ENCODE data around the gene HK1. TPM values are rescaled to one million over a fixed set of nuclear protein-coding genes. Genes with fewer than 3 reads are reported as not detected.

The HK1 gene
- total RNA-seq, 2 donors from 2014 or later, result 73.3 to 83.3 TPM

DNA sequence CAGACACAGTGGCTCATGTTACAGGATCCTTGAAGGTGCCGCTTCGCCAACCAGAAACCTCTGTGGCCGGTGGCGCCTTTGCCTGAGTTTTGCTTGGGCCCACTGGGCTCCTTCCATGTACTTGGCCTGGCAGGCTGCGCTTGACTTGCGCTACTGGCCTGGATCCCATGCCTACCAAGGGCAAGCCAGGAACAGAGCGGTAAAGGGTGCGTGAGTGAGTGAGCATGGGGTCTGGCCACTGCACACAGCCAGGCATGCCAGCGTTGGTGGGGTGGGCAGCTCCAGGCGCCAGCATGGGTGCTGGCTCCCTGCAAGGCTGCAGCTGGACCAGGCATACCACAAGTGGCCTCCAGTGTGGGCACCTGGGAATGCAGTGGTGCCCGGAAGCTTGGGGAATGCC is 156.6 kb downstream of the HK1 start:
- no peak overlapping the region for H3K4me3 ChIP-seq
- DNase-seq, result no peak
- TF ChIP-seq, protein P1, sequence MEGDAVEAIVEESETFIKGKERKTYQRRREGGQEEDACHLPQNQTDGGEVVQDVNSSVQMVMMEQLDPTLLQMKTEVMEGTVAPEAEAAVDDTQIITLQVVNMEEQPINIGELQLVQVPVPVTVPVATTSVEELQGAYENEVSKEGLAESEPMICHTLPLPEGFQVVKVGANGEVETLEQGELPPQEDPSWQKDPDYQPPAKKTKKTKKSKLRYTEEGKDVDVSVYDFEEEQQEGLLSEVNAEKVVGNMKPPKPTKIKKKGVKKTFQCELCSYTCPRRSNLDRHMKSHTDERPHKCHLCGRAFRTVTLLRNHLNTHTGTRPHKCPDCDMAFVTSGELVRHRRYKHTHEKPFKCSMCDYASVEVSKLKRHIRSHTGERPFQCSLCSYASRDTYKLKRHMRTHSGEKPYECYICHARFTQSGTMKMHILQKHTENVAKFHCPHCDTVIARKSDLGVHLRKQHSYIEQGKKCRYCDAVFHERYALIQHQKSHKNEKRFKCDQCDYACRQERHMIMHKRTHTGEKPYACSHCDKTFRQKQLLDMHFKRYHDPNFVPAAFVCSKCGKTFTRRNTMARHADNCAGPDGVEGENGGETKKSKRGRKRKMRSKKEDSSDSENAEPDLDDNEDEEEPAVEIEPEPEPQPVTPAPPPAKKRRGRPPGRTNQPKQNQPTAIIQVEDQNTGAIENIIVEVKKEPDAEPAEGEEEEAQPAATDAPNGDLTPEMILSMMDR (IDR thresholded peaks at IDR 0.05), result no peak

DNA sequence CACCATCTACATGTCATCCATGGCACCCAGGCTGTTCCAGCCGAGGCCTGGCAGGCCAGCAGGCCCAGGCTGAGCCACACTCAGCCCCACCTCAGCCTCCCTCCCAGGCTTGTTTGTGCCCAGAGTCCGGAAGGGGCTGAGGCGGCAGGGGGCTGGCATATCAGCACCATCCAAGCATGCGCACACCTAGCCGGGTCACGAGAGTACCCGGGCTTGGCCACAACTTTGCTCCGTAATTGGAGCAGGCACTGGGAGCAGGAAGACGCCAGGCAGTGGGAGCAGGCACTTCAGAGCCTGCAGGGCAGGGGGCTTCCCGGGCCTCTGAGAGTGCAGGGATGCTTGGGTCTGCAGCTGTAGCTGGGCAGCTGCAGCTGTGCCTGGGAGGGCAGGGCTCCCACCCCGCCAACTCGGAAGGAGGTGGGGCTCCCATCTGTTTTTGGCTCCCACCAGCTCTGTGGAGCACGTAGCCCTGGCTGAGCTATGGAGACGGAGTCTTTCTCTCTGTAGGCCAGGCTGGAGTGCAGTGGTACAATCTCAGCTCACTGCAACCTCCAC is 157.7 kb downstream of the HK1 start:
- Histone ChIP-seq H3K9ac (ENCODE audit: low read depth in 2 of 2, low read length in 2 of 2) (no peak overlapping the region), H3K4me3 (no peak overlapping the region), H3K9me3 (no peaks in the 10 kb centered on the region), H3K36me3 (no peaks in the 10 kb centered on the region), H3K4me1 (peaks cover 7% of the 10 kb centered on the region), H3K27me3 (no peaks in the 10 kb centered on the region), H3K27ac (no peak overlapping the region)
- TF ChIP-seq, protein P1 (IDR thresholded peaks at IDR 0.05), result no peak
- DNase-seq, result no peak
- intact Hi-C loops (cut with DNase I), result no loop called here

More for the DNA sequence above, 156.6 kb downstream of the HK1 start:
- Histone ChIP-seq H3K27ac (no peak overlapping the region), H3K4me1 (peaks cover 7% of the 10 kb centered on the region), H3K27me3 (no peaks in the 10 kb centered on the region), H3K36me3 (no peaks in the 10 kb centered on the region), H3K9me3 (no peaks in the 10 kb centered on the region), H3K9ac (ENCODE audit: low read depth in 2 of 2, low read length in 2 of 2) (no peak overlapping the region)
- intact Hi-C loops (cut with DNase I), result no loop called here

GRCh38 chr10:69437321-69438259 is 159.3 kb downstream of the HK1 start:
- Histone ChIP-seq H3K9me3 (no peaks in the 10 kb centered on the region), H3K27ac (peak overlapping the region; percentile 89), H3K27me3 (no peaks in the 10 kb centered on the region), H3K4me3 (no peak overlapping the region), H3K4me1 (peaks cover 7% of the 10 kb centered on the region), H3K36me3 (no peaks in the 10 kb centered on the region), H3K9ac (ENCODE audit: low read depth in 2 of 2, low read length in 2 of 2) (peak overlapping the region in 1 of 2 donors; percentile 71)
- intact Hi-C loops (cut with DNase I), result no loop called here
- TF ChIP-seq, protein P1 (IDR thresholded peaks at IDR 0.05), result no peak
- no peak for DNase-seq

DNA sequence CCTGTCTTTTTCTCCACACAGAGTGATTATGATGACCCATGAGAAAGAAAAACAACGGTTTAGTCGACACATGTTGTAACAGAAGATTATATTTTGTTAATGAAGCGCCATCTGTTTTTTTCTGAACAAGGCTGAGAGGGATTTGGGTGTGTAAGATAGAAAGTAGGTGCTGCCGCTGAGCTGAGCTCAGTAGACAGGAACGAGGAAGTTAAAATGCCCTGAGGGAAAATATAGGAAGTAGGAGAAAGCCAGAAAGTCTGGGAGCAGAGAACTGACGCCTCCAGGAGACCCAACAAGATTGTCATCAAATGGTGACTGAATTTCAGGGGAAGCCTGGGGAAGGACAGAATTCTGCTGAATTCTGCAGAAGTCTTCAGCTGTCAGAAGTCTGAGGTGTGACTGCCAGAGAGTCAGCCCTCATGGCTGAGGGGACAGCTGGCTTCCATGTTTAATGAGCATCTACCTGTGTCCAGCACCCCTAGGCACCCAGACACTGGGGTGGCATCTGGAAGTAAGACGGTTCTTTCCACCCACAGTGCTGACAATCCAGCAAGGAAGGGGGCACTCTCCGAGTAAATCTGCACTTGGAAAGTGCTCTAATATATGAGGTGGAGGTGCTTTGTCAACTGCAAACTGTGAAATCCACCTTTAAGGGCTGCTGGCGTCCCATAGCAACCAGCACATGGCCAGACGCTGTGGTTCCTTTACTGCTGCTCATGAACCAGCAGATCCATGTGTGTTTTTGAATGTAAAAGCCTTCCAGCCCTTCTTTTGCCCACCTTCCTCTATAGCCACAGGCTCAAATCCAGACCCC is 160.4 kb downstream of the HK1 start:
- intact Hi-C loops (cut with DNase I), result no loop called here

GRCh38 chr10:69439350-69439739 is 161.0 kb downstream of the HK1 start:
- H3K4me3 ChIP-seq, result no peak overlapping the region
- TF ChIP-seq, protein P1 (IDR thresholded peaks at IDR 0.05), result no peak
- peak; percentile 80 for DNase-seq
- H3K36me3 ChIP-seq, result no peaks in the 10 kb centered on the region
- H3K4me1 ChIP-seq, result peaks cover 7% of the 10 kb centered on the region
- H3K27me3 ChIP-seq, result no peaks in the 10 kb centered on the region
- intact Hi-C loops (cut with DNase I), result no loop called here
- peak overlapping the region; percentile 89 for H3K27ac ChIP-seq
- no peaks in the 10 kb centered on the region for H3K9me3 ChIP-seq
- peak overlapping the region in 1 of 2 donors; percentile 71 for H3K9ac ChIP-seq (ENCODE audit: low read depth in 2 of 2, low read length in 2 of 2)

More for the DNA sequence above, 160.4 kb downstream of the HK1 start:
- Histone ChIP-seq H3K27ac (peak overlapping the region; percentile 89), H3K4me3 (no peak overlapping the region), H3K9ac (ENCODE audit: low read depth in 2 of 2, low read length in 2 of 2) (peak overlapping the region in 1 of 2 donors; percentile 71), H3K27me3 (no peaks in the 10 kb centered on the region), H3K4me1 (peaks cover 7% of the 10 kb centered on the region), H3K9me3 (no peaks in the 10 kb centered on the region), H3K36me3 (no peaks in the 10 kb centered on the region)
- TF ChIP-seq, protein P1 (IDR thresholded peaks at IDR 0.05), result no peak
- DNase-seq, result no peak
